GM13977 (cell line): ENCODE measurements around the gene ERC1.
"Not testable (repeated sequence)": the region's sequence is repeated elsewhere in the genome, so short reads cannot be mapped to it uniquely, and the experiment has no call there.

Experiments used
- DNase-seq: peaks from one replicate; pipeline ENCODE4 v3.0.0; 2012; ENCODE audit warnings: low spot score
- in situ Hi-C: fragments of 300-500 bp; cut with MboI; formaldehyde crosslinking; loops from one replicate; pipeline ENCODE4 v1.12.0; 2022; ENCODE audit warnings: low sequenced_read_pairs, low pct_unique_long_range_greater_than_20kb, mixed read lengths, inconsistent platforms; ENCODE audit not compliant: unreplicated experiment
- TF ChIP-seq, protein P1 (sequence below): IDR thresholded peaks from 2 replicates; pipeline ENCODE4 v1.5.1; 2012; ENCODE audit warnings: mild to moderate bottlenecking, control low read depth; ENCODE audit not compliant: insufficient read depth; ENCODE audit errors: extremely low read depth, missing control alignments

ERC1 gene

DNA sequence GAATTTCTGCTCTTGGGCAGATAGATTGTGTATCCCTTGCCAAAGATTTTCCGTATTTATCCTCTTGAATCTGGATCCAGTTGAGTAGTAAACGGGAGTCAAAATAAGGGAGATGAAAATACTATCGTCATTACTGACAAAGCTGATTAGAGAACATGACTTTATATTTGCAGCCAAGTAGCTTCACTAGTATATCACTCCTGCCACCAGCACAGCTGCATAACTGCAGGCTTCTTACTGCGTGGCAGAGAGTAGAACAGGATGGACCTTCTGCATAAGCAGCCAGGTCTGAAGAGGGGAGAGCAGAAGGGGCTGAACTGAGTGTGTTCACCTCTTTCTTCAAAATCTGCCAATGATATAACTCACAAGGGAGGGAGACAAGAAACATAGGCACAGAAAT, 319.6 kb downstream of the ERC1 start:
- TF ChIP-seq, protein P1, sequence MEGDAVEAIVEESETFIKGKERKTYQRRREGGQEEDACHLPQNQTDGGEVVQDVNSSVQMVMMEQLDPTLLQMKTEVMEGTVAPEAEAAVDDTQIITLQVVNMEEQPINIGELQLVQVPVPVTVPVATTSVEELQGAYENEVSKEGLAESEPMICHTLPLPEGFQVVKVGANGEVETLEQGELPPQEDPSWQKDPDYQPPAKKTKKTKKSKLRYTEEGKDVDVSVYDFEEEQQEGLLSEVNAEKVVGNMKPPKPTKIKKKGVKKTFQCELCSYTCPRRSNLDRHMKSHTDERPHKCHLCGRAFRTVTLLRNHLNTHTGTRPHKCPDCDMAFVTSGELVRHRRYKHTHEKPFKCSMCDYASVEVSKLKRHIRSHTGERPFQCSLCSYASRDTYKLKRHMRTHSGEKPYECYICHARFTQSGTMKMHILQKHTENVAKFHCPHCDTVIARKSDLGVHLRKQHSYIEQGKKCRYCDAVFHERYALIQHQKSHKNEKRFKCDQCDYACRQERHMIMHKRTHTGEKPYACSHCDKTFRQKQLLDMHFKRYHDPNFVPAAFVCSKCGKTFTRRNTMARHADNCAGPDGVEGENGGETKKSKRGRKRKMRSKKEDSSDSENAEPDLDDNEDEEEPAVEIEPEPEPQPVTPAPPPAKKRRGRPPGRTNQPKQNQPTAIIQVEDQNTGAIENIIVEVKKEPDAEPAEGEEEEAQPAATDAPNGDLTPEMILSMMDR: no peak
- in situ Hi-C loops: no loop called here
- no peak for DNase-seq

DNA sequence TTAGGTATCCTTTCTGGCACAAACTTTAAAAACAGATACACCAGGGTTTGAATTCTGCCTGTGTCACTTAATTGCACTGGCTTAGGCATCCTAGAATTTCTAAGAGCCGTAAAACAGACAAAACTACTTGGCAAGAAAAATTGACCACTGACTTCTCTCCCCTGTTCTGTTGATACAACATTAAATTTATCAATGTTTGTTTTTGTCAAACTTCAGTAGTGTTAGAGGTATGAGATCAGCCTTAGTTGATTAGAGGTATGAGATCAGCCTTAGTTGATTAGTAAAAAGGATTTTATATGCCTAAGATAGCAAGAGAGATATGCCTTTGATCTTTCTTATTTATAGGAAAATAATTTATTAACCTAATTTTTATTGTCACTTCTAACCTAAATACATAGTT, 320.1 kb downstream of the ERC1 start:
- no peak for DNase-seq
- in situ Hi-C loops: no loop called here
- TF ChIP-seq, protein P1: no peak

DNA sequence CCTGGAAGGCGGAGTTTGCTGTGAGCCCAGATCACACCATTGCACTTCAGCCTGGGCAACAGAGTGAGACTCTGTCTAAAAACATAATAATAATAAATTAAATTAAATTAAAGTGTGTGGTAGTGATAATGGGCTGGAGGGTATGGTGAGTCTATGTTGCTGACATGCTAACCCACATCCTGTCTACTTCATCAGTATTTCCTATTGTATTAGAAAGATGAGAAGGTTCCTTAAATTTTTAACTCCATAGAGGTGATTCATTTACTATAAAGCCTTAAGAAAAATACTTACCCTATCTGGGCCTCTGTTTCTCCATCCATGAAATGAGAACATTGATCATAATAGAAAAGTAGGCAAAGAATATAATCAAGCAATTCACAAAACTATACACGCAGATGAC, 322.9 kb downstream of the ERC1 start:
- no peak for DNase-seq
- in situ Hi-C loops: no loop called here
- TF ChIP-seq, protein P1: no peak

DNA sequence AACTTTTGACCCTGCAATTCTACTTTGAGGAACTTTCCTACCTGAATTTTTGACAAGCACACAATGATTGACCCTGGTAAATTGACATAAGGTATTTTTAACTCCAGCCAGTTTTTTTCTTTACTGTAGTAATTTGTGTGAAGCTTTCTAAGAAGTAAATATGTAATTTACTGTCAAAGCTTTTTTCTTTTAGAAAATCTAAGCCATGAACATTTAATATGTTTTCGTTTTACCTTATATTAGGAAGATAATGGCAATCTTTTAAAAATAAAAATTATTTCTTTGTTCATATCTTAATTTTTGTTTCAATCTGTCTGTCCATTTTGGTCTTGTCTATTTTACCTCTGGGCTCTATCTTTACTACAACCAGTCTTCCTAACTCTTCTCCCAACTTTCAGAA, 323.5 kb downstream of the ERC1 start:
- in situ Hi-C loops: no loop called here
- TF ChIP-seq, protein P1: no peak
- no peak for DNase-seq

DNA sequence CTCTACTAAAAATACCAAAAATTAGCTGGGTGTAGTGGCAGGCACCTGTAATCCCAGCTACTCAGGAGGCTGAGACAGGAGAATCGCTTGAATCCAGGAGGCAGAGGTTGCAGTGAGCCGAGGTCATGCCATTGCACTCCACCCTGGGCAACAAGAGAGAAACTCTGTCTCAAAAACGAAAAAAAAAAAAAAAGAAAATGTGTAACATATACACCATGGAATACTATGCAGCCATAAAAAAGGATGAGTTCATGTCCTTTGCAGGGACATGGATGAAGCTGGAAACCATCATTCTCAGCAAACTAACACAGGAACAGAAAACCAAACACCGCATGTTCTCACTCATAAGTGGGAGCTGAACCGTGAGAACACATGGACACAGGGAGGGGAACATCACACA, 326.0 kb downstream of the ERC1 start:
- in situ Hi-C loops, DNase-seq: not testable (repeated sequence)

DNA sequence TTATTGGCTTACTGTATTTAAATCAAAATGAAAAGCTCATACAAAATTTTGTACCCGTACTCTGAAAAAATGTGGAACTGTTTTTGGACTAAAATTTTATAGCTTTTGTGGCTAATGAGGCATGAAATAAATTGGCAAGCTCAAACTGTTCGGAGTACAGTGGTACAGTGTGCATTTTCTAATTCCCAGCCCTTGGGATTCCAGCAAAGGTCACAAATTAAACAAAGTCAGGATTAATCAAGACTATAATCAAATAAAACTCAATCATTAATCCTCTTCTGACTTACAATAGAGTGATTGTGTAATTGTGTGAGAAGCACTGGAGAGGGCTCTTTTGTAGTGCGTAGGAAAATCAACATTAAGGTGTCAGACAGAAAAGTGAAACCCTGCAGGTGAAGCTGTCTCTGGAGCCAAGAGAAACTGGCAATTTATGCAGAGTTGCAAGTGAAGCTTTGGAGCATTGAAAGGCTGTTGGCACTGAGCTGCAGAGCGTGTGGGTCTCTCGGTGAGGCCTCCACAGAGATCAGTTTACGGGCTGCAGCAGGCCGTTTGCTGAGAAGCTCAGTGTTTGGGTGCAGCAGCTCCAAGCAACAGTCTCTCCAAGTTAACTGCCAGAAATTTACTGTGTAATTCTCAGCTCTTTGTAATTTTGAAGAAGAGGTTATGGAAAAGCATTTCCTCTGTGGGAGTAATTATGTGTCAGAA, 327.5 kb downstream of the ERC1 start:
- TF ChIP-seq, protein P1: no peak
- no peak for DNase-seq
- in situ Hi-C loops: no loop called here

DNA sequence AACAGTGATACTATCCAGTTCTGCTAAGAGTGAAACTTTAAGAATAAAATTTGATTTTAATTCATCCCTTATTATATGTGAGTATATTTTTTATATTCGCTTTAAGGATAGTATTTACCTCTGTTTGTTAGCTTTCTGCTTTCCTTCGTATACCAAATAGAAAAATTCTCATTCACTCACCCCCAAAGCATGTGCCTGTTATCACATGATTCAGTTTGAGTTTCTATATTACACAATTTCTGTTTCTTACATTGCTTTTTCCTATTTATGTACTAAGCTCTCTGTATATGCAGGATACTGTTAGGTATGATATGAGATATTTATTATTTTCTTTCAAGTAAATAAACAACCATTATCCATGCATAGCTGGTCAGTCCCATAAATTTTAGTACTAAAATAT, 328.2 kb downstream of the ERC1 start:
- in situ Hi-C loops: no loop called here
- TF ChIP-seq, protein P1: no peak
- DNase-seq: no peak
